Measurements from ENCODE around the gene FBXL15.

The FBXL15 gene

GRCh38 chr10:102411341-102412255 is 9.0 kb upstream of the FBXL15 start:
- DNase-seq, result no peak

GRCh38 chr10:102412293-102412692 is 8.3 kb upstream of the FBXL15 start:
- no peak for DNase-seq

DNA sequence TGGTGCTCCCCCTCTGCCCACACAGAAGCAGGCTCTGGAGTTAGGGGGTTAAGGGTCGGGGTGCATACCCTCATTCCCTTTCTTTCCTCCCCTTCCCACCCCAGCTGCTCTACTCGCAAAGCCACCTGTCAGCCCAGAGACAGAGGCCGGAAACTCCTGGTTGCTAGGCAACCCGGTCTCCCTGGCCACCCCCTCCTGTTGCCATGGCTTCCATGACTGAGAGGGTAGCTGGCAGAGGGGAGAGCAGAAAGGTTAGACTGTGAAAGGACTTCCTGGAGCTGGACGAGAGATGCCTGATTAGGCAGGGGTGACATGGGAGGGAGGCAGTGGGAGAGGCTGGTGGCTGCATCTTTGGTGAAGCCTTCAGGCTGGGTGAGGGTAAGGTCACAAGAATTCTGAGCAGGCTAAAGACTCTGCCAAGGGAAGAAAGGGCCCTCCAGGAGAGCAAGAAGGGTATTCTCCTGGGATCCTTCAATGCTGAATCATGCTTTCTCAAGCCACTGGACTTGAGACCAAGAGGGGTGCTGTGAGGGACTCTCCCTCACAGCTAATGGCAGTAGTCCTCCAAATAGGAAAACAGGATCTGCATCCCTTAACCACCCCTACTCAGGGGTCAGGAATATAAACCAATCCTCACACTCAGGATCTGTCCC is 7.5 kb upstream of the FBXL15 start:
- DNase-seq, result no peak

- DNase-seq, result no peak
Observed at GRCh38 chr10:102413806-102414561, 6.7 kb upstream of the FBXL15 start.

- DNase-seq, result no peak
Observed at GRCh38 chr10:102414749-102415148, 5.9 kb upstream of the FBXL15 start.

GRCh38 chr10:102416283-102416682 is 4.4 kb upstream of the FBXL15 start:
- DNase-seq, result no peak

- DNase-seq, result no peak
Observed at GRCh38 chr10:102416695-102417094, 3.9 kb upstream of the FBXL15 start.

DNA sequence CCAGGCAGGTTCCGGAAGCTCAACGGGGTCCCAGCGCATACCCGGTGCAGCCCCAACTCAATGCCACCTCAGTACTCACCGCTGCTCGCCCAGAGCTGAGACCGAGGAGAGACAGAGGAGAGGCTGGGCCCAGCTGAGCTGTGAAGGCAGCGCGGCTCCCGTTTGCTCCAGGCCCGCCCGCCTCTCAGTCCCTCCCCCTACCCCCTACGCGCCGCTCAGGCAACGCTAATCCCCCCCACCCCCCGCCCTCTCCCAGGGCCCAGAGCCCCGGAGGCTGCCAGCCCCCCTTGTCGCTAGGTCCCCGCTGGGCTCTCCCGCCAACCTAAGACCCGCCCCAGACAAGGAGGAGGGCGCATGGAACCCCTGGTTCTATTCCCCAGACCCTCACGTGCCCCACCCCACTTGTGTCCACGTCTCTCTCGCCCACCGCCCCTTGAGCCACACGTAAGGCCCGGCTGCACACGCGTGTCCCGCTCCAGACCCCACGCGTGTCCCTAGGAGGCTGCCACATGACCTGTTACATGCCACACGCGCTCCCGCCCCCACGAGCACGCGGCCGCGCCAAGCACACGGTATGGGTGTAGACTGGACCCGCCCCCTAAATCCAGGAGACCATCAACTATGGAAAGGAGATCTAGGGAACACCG is 1.9 kb upstream of the FBXL15 start, which contains the start of gene PSD:
Gene PSD (minus strand): TSS at position 164 of the 647 bp plus-strand sequence. CDS start 1,747 bp downstream, outside the sequence.
- no peak for DNase-seq

DNA sequence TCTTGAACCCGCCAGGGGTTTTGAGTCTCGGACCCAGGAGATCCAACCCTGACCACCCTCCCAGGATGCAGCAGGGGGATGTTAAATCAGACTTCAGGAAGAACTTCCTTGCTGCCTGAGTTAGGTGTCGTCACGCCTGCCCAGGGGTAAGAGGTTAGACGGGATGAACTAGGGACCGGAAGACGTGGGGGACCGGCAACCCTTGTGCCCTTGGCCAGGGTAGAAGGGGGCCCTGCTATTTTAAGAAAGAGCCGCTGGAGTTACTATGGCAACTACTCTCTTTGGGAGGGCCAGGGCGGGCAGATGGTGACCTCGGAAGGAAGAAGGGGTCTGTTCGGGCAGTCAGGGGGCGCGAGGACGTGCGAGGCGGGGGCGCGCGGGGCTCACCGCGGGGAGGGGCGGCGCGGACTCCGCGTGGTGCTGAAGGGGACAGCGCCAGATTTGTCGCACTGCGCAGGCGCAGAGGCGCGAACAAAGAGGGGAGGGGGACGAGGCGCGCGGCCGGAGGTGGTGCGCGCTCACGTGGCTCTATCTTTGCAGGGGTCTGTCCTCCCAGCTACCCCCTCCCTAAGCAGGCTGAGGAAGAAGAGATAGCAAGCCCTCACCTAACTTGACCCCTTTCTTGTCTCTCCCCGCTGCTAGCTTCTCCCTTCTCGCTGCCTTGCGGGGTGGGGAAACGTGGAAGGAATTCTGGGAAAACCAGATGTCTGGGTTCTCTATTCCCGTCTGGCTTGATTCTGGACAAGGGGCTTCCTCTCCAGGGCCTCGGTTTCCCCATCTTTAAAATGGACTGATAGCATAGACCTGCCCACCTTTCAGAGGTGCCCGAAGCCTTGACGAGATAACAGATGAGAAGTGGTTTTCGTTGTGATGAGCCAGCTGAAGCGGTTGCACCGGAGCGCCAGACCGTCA is 1.1 kb upstream of the FBXL15 start:
- peak; percentile 55 for DNase-seq

- no peak for DNase-seq
Observed at GRCh38 chr10:102420181-102420713, 389 bp upstream of the FBXL15 start.

GRCh38 chr10:102421507-102421756 is 796 bp downstream of the FBXL15 start:
- no peak for DNase-seq

DNA sequence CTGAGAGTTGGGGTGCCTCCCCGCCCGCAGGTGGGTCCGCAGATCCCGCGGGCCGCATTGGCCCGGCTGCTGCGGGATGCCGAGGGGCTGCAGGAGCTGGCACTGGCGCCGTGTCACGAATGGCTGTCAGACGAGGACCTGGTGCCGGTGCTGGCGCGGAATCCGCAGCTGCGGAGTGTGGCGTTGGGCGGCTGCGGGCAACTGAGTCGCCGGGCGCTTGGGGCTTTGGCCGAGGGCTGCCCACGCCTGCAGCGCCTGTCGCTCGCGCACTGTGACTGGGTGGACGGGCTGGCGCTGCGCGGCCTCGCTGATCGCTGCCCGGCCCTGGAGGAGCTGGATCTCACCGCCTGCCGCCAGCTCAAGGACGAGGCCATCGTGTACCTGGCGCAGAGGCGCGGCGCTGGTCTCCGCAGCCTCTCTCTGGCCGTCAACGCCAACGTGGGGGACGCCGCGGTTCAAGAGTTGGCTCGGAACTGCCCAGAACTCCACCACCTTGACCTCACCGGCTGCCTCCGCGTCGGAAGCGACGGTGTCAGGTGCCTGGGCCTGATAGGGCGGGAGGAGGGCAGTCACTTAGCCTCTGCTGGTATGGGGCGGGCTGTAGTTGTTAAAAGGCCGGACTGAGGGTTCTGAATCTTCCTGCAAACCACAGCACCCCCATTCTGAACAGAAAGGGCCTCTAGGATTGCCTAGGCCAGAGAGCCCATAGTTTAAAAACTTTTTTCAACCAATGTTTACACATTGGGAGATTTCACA is 1.3 kb downstream of the FBXL15 start:
- DNase-seq, result no peak

DNA sequence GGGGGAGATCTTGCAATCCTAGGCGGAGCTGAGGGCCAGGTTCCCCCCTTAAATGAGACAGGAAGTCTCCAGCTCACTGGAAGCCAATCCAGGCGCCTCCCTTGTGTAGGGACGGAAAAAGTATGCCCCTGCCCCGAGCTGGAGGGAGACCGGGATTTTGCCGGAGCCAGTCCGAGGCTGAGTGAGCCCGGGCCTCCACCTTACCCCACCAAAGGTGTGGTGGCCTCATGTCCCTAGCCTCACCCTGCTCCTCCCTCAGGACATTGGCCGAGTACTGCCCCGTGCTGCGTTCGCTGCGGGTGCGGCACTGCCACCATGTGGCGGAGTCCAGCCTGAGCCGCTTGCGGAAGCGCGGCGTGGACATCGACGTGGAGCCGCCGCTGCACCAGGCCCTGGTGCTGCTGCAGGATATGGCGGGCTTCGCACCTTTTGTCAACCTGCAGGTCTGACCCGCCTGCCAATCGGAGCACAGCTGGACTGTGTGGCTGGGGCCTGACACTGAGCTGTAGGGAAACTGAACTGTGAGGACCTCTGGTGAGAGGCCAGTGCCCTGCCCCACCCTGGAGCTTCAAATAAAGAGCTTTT is 2.0 kb downstream of the FBXL15 start:
- no peak for DNase-seq

DNA sequence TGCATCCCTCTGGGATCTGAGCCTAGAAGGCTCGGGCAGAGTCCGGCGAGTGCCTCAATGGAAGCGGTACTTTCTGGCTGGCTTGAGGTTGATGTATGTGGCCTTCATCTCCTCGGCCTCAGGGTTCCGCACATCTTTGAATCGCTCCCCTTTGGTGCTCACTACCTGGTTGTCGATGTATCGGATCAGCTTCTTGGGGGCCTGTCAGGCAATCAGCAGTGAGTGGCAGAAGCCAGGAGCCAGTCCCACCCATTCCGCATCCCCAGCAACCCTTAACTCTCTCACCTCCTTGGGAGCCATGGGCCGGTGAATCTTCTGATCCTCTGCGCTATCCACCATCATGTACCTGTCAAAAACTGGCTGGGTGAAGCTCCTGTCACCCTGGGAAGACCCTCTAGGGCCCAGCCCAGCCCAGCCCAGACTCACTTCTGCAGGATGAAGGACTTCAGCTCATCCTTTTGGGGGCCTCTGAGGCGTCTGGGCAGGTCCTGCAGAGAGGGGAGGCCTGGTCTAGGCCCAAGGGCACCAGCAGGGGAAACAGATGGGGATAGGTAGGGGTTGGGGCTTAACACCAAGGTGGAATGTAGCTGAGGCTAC is 2.8 kb downstream of the FBXL15 start:
- DNase-seq, result no peak

DNA sequence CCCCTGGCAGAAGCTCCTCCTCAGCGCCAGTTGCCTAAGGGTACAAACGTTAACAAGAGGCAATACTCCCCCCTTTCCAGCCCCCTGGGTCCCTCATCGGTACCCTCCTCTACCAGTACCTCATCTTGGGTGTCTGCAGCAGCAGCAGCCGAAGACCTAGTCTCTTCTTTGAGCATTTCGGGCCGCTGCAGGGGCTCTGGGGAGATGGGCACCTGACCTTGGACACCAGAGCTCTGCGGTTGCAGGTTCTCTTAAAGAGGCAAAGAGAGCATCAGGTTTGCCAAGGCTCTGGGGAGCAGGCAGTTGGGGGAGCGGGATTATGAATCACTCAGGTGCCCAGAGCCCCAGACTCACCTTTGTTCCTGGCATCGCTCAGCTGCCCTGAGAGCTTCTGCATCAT is 3.5 kb downstream of the FBXL15 start:
- DNase-seq, result no peak

- DNase-seq, result no peak
Observed at GRCh38 chr10:102424916-102425315, 4.3 kb downstream of the FBXL15 start.

DNA sequence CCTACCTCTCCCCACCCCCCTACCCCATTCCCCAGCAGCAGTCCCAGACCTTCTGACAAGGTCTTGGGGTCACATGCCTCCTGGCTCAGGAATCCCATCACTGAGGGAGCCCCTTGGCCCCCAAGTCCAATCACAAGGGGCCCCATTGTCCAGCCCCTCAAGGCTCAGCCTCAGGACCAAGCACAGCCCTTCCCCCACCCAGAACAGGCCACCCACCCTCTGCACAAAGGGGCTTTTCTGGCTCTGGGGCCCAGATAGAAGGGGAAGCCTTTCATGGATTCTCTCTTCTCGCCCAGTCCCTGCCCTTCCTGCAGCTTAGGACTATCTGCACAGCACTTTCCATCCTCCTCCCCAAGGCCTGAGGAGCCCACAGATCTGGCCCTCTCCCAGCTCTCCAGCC is 4.8 kb downstream of the FBXL15 start:
- DNase-seq, result no peak

GRCh38 chr10:102426803-102427287 is 6.2 kb downstream of the FBXL15 start:
- no peak for DNase-seq

- no peak for DNase-seq
Observed at GRCh38 chr10:102429468-102429867, 8.8 kb downstream of the FBXL15 start.
